GM12891 (cell line): ENCODE measurements around the gene PNMT.

Experiments used
- POLR2A ChIP-seq: IDR thresholded peaks from 2 replicates; pipeline ENCODE4 v1.6.1; 2011; ENCODE audit warnings: low read depth, low read length, control low read depth
- POLR2AphosphoS5 ChIP-seq: IDR thresholded peaks from 2 replicates; pipeline ENCODE4 v1.6.1; 2011; ENCODE audit warnings: low read depth, low read length, control low read depth

GRCh38 chr17:39625198-39625785 is 43.0 kb upstream of the PNMT start:
- TF ChIP-seq POLR2A (no peak), POLR2AphosphoS5 (no peak)
